Measurements from ENCODE around the gene ZKSCAN2.

The ZKSCAN2 gene

DNA sequence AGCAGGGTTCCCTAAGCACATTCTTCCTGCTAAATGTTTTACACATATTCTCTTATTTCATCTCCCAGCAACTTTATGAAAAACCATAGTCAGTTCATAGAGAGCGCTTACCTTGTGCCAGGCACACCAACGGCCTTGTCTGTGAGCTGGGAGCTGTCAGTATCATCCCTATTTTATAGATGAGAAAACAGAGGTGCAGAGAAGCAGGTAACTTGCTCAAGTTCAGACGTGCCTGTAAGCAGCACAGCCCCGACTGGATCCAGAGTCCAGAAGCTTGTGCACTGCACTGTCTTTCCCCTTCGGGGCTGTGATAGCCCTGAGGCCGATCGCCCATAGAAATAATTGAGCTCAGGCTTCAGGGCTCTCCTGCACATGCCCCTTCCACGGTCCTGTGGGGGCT, 34.7 kb downstream of the ZKSCAN2 start:
- no peak for DNase-seq

DNA sequence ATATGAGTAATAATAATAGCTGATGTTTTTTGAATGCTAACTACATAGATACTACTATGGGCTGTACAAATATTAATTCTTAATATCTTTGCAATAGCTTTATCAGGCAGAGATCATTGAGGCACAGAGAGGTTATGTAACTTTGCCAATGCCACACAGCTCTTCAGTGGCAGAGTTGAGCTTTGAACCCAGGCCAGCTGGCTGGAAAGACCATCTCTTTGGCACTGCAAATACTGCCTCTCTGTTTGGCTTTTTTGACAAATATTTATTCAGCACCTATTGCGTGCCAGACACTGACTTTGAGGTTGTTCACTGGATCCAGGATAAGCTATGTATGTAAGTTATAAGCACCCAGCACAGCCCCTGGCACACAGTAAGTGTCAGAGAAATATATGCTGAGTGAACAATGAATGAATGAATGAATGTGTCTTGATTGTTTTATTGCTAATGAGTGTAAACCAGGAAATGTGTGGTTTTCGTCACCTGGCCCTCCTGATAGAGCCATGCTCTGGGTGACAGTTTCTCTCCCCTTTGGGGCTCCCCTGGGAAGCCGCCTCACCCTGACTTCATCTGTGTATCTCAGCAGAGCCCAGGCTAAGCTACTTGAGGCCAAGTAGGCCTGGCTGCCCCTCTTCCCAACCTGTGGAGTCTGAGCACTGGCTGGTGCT, 38.4 kb downstream of the ZKSCAN2 start:
- DNase-seq = no peak

DNA sequence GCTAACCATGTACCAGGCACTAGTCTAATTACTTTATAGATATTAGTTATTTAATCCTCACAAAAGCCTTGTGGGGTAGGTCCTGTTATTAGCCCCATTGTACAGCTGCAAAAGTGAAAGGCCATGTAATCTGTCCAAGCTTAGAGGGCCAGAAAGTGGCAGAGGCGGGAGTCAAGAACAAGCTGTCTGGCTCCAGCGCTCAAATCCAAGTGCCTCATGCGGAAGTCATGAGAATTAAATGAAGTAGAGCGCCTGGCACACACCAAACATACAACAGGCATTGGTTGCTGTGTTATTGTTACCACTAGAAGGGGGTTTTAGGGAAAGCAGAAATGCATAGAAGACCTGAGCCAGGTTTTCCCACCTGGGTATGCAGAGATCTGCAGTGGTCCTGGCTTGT, 39.7 kb downstream of the ZKSCAN2 start:
- no peak for DNase-seq

- no peak for DNase-seq
Observed at GRCh38 chr16:25217112-25217511, 40.5 kb downstream of the ZKSCAN2 start.

DNA sequence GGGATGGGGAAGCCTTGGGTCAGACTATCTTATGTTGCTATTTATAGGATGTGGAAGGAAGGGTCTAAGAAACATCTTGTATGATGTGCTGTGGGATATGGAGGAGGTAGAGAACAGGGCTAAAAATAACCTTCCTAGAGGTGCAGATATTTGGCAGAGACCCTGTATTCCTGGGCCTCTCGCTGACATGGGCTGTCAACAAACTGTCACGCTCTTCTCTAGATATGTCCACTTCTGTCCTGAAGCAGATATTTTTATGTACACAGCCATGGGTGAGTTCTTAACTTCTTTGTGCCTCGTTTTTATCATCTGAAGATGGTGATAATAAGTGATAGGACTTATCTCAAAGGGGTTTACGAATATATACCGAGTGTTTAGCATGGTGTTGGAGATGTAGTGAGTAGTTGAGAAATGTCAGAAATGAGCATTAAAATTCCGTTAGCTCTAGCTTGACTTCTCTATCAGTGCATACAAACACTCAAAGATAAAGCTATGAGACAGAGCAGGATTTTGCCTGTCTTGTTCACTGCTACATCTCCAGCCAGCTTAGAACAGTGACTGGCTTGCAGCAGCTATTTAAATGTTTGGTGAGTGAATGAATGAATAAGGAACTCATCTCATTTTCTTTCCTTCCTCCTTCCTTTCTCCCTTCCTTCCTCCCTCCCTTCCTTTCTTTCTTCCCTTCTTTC, 43.8 kb downstream of the ZKSCAN2 start:
- DNase-seq = no peak

GRCh38 chr16:25212636-25213035, 45.0 kb downstream of the ZKSCAN2 start:
- no peak for DNase-seq

GRCh38 chr16:25210758-25211157, 46.9 kb downstream of the ZKSCAN2 start:
- DNase-seq = no peak

DNA sequence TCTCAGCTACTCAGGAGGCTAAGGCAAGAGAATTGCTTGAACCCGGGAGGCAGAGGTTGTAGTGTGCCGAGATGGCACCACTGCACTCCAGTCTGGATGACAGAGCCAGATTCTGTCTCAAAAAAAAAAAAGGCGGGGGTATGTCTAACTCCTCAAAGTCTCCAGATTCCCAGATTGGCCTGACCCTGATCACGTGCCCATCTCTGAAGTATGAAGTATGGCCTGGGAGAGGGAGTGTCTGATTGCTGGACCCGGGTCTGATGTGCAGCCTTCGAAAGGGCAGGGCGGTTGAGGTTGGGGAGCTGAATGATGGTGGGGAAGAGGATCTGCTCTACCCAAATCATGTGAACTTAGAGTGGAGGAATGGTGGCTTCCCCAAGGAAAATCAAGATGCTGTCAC, 58.2 kb downstream of the ZKSCAN2 start:
- no peak for DNase-seq

GRCh38 chr16:25198021-25198420, 59.6 kb downstream of the ZKSCAN2 start:
- DNase-seq = no peak

GRCh38 chr16:25194273-25194878, 63.3 kb downstream of the ZKSCAN2 start:
- no peak for DNase-seq

GRCh38 chr16:25192096-25192495, 65.5 kb downstream of the ZKSCAN2 start:
- DNase-seq = no peak

- DNase-seq = no peak
Observed at GRCh38 chr16:25189305-25189704, 68.3 kb downstream of the ZKSCAN2 start.

- no peak for DNase-seq
Observed at GRCh38 chr16:25187491-25187795, 70.2 kb downstream of the ZKSCAN2 start.

All from DMS53 (cell line).